ENCODE data around the gene MYO1D.
A peak's percentile ranks its signal among the peaks of the same experiment; 100 is the strongest.
"Not testable (repeated sequence)": the region's sequence is repeated elsewhere in the genome, so short reads cannot be mapped to it uniquely, and the experiment has no call there.

MYO1D gene

DNA sequence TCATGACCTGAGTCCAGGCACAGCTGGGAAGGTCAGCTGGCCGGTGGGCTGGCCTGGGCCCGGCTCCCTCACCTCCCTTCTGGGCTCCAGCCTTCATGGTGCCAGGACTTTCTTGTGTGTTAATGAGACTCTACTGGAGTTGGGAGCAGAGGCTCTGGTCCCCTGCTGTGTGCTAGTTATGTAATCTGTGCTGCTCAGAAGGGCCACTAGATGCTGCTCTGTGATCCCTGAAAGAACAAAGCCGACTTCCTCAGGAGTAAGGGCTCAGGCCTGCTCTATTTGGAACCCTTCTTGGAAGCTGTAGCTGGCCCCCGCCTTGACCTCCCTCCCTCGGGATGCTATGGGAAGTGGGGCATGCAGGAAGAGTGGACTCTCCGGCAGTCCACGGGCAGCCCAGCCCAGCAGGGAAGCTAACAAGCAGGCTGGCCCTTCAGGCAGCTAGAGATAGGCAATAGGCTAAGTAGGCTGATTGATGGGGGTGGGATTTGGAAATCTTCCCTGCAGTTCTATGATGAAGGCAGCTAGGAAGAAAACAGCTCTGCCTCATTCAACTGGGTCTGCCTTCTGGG lies 393.4 kb downstream of the MYO1D start:
- peak; percentile 31 for DNase-seq

DNA sequence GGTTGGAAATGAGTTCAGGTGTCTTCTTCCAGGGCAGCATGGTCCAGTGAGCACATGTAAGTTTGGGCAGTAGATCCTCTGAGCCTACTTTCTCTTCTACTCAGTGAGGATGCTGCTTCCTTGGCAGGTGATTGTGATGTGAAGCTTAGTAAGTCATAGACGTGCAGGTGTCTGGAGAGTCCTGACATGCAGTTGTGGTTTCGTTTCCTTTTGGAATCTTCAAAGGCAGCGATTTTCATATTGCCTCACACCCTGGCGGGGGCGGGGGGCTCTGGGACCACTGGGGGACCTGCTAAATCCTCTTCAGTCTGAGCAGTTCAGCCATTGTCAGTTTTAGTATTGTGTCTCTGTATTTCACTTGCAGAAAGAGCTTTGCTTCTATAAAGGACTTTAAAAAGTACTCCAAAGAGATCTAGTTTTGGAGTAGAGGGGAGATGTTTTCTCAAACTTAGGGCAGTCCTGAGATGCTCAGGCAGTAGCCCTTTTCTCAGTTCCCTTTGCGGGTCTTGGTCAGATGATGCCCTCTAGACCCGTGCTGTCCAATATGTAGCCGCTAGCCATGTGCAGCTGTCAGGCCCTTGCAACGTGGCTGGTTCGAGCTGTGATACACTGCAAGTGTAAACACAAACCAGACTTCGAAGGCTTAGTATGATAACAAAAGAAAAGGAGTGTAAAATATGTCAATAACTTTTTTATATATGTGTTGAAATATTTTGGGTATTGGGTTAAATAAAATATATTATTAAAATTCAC lies 394.2 kb downstream of the MYO1D start:
- no peak for DNase-seq

DNA sequence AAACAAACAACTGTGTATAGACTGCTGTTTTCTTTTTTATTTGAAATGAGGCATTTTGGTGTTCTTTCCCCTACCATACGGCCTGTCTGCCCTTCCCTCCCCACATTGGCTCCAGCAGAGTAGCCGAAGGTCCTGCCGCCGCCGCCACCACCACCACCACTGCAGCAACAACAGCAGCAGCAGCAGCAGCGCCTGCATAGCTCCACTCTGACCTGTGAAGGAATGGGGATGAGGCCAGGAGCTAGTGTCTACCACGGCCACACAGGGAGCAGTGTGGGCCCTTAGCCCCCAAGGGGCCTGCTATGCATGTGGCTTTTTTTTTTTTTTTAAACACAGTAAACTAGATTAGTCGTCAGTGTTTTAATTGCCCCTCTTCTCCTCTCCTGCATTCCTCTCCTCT lies 395.7 kb downstream of the MYO1D start:
- DNase-seq = no peak

DNA sequence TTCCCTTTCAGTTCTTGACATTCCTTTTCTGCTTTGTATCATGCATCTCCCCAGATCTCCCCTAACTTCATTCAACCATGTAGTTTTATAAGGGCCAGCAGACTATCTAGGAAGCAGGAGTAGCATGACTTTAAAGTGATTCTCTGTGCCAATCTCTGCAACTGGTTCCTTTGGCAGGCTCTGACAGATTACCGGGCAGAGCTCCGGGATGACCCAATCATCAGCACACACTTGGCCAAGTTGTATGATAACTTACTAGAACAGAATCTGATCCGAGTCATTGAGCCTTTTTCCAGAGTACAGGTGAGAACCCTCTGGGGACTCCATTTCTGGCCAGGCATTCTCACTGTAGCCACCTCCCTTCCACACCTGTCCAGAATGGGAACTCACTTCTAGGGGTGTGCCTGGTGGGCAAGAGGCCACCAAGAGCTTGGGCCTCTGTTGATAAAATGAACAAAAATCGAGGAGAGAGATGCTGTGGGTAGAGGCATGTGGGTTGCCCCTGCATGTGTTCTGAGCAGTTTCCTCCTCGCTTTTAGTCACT lies 397.8 kb downstream of the MYO1D start:
- no peak for DNase-seq

DNA sequence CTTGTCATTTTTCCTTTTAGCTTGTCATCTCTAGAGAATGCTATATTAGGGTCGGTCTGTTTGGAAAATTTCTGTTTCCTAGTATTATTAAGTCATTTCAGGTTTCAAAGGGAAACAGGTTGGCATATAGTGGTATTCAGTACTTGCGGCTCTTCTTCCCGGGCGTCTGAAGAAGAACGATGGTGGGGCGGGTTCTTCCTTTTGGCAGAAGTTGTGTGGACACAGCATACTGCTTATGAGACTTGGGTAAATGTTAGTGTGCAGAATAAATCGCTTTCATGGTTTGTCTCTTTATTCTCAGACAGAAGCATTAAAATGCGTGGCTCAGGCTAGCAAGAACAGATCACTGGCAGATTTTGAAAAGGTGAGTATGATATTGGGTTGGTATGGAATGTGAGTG lies 399.7 kb downstream of the MYO1D start:
- DNase-seq = no peak

DNA sequence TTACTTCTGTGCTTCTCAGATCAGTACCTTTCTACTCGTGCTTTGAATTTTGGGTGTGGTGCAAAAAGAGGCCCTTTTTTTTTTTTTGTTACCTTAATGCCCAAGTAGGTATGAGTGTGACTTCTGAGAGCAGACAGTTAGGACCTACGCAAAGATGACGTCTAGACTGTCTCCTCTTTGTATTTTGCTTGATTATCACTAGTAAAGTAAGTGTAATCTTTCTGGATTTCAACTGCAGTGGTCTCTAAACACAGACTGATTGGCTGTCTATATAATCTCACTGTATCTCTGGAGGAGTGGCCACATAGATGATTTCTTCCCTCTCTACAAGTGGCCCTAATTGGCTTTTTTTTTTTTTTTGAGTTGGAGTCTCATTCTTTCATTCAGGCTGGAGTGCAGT lies 401.7 kb downstream of the MYO1D start:
- no peak for DNase-seq

DNA sequence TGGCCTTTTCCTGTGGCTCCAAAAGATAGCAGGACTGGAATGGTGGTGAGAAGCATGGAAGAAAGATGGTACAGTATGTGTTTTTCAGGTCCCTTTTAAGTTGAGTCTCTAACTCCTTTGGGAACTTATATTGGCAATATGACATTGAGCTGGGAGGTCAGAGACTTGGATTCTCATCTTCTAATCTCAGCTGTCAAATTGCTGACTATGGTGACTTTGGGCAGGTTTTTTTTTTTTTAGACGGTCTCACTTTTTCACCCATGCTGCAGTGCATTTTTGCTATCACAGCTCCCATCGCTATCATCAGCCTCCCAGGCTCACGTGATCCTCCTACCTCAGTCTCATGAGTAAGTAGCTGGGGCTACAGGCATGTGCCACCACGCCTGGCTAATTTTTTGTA lies 405.3 kb downstream of the MYO1D start:
- no peak for DNase-seq

DNA sequence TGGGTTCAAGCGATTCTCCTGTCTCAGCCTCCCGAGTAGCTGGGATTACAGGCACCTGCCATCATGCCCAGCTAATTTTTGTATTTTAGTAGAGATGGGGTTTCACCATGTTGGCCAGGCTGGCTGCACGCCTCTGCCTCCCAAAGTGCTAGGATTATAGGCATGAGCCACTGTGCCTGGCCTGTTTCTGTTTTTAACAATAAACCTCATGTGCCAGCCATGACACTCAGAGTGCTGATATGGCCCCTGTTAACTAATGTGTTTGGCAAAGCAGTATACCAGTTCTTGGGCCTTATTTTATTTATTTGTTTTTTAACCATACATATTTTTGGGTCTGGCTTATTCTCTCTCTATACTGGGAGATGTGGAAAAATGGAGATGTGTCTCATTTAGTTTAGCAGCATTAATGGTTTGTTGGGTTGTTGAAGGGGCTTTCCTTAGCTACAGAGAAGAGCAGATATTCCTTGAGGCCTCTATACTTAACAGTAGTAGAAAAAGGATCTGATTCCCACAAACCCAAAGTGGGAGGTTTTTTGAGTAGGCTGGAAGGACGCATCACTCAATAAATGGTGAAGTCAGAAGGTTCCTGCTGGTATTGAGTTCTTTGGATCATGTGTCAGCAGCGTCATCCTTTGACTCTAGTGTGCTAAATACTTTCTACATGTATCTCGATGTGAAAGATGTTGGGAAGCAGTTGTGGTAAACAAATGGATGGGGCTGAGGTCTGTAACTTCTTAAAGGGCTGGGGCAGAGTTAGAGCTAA lies 406.3 kb downstream of the MYO1D start:
- no peak for DNase-seq

DNA sequence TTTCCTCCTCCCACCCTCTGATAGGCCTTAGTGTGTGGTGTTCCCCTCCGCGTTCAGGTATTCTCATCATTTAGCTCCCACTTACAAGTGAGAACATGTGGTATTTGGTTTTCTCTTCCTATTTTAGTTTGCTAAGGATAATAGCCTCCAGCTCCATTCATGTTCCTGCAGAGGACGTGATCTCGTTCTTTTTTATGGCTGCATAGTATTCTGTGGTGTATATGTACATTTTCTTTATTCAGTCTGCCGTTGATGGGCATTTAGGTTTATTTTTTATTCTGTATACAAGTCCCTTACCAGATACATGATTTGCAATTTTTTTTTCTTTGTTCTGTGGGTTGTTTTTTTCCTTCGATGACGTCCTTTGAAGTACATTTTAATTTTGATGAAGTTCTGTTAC lies 409.0 kb downstream of the MYO1D start:
- DNase-seq = no peak

DNA sequence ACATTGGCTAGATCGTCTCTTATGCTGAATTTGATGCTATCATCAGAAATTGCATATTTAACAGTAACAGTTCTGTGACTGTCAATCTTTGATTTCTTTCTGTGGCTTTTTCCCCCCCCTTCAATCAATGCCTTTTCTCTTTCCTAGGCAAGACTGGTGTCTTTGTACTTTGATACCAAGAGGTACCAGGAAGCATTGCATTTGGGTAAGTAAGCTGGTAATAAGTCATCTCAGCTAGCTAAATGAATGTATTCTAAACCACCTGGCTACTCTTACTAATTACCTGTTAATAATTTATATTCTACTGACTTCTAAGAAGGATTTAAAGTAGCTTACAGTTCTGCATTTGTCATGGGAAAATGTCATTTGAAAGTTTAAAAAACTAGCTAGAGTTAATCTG lies 412.6 kb downstream of the MYO1D start:
- no peak for DNase-seq

DNA sequence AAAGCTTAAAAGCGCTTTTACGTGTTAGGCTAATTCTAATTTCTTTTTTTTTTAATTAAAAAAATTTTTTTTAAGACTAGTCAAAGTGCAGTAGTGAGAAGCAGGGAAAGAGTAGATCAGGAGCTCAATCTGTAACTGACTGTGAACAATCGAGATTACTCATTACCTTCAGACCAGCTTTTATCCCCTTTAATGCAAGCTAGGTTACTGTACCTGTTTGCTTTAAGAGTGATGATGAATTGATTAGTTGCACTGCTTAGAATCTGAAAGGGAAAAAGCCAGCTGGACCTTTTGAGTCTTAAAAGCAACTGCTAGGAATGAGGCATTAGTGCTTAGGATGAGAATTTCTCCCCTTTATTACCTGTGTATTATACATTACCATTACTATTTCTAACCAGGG lies 413.6 kb downstream of the MYO1D start:
- DNase-seq = no peak

DNA sequence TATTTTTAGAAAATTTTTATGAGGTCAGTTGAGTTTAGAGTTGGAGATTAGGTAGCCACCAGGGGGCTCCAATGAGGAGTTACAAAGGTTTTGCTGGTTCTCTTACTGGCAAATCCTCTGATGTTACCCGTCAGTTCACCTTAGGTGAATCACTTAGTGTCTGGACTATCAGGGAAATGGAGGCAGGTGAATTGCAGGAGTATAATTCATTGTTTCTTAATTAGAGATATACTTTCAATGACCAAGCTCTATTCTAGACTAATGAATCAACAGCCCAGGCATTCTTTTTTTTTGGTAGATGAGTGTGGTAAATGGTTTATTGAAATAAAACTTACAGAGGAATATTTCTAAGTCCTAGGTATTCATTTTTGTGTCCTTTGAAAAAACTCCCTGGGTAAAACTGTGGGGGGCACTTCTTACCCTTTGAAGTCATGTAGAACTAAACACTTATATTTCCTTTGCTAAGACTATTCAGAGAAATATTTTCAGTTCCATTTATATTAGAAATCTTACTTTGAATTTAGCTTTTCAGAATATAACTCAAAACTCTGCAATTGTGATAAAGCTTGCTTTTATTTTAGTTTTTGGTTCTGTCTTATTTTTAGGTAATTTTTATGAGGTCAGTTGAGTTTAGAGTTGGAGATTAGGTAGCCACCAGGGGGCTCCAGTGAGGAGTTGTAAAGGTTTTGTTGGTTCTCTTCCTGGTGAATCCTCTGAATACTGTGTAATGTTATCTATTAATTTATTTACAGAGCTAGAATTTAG lies 414.9 kb downstream of the MYO1D start:
- DNase-seq = peak; percentile 70

DNA sequence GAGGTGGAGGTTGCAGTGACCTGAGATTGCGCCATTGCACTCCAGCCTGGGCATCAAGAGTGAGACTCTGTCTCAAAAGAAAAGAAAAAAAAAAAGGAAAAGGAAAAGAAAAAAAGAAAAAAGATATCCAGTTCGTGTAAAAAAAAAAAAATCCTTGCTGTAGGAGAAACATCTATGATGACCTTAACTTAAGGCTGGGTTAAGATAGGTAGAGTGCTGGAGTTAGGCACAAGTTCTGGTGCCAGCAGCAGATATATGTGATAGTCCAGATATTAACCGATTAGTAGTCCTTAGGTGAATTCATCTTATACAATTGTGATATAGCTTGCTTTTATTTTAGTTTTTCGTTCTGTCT lies 415.4 kb downstream of the MYO1D start:
- no peak for DNase-seq

DNA sequence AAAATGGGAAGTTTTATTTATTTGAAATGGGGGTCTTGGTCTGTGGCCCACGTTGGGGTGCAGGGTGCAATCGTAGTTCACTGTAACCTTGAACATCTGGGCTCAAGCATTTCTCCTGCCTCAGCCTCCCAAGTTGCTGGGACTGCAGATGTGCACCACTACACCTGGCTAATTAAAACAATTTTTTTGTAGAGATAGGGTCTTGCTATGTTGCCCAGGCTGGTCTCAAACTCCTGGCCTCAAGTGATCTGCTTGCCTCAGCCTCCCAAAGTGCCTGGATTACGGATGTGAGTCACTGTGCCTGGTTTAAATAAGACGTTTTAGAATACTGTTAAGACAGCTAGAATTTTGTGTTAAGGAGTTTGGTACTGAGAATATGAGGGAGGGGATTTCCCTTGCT lies 416.9 kb downstream of the MYO1D start:
- no peak for DNase-seq

DNA sequence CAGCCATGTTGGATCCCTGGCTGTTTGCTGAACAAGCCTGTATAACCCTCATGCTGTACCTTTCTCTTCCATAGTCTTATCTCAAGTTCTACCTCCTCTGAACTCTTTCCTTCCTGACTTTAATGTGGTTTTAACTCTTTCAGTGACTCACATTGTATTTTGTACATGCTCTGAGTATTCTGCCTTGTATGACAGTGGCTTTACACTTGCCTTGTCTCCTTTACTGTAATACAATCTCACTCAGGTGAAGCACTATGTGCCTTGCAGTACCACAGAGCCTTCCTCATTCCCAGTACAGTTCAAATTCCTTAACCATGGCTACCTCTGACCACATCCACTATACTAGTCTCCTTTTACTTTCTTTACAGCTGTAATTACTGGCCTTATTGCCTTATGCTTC lies 418.6 kb downstream of the MYO1D start:
- DNase-seq = peak; percentile 23

DNA sequence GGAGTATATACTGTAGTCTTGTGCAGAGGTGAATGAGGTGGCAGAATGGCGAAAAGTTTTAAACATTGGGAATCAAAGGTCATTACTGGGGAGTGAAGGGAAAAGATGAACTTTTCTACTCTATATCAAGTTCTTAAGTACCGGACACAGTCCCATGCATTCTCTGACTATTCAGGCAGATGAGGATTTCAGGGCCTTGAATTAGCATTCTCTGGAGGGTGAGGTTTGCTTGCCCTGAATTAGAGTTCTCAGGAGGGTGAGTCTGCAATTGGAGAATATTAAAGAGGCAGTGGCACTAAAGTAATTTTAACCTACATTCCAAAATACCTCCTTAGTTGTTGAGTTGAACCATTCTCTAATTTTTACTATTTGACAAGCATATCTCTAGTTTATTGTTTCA lies 423.6 kb downstream of the MYO1D start:
- no peak for DNase-seq

DNA sequence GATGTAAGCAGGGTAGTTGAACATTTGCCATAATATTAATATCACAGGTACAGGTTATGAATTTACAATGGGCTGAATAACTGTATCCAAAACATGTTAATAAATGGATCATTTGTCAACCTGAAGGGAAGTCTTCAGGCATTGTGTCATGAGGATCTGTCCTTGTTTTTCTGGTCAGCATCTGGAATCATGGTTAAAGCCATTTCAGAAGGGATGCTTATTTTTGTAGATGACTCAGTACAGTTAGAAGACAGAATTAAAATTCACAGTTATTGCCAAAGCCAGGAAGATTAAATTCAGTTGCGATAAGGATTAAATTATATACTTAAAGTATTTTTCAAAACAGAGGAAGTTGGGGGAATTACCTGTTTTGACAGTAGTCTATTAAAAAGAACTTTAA lies 424.6 kb downstream of the MYO1D start:
- no peak for DNase-seq

DNA sequence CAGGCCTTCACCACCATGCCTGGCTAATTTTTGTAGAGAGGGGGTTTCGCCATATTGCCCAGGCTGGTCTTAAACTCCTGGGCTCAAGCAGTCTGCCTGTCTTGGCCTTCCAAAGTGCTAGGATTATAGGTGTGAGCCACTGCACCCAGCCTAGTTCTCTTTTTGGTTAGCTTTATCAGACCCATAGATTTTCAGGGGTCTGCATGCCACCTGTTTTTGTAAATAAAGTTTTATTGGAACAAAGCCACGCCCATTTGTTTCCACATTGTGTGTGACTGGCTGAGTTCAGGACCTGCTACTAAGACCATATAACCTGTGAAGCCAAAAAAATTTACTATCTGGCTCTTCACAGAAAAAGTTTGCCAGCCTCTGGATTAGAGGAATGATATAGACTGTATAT lies 425.0 kb downstream of the MYO1D start:
- DNase-seq = no peak

DNA sequence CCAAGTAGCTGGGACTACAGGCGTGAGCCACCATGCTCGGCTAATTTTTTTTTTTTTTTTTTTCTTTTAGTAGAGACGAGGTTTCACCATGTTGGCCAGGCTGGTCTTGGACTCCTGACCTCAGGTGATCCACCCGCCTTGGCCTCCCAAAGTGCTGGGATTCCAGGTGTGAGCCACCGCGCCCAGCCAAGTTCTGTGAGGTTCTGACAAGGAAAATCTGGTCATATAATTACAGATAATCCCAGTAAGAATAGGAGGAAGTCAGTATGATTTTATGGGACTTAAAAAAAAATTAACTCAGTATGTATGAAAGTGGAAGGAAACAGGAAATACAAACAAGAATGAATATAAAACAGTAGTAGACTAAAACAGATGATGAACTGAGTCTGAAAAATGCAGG lies 426.5 kb downstream of the MYO1D start:
- not testable (repeated sequence) for DNase-seq

DNA sequence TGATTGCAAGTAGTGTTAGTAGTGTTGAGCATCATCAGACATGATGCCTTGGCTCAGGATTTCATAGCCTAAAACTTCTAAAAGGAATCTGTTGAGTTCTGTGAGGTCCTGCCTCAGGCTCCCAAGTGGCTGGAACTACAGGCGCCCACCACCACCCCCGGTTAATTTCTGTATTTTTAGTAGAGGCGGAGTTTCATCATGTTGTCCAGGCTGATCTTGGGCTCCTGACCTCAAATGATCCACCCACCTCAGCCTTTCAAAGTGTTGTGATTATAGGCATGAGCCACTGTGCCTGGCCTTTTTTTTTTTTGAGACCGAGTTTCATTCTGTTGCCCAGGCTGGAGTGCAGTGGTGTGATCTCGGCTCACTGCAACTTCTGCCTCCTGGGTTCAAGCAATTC lies 427.0 kb downstream of the MYO1D start:
- no peak for DNase-seq

DNA sequence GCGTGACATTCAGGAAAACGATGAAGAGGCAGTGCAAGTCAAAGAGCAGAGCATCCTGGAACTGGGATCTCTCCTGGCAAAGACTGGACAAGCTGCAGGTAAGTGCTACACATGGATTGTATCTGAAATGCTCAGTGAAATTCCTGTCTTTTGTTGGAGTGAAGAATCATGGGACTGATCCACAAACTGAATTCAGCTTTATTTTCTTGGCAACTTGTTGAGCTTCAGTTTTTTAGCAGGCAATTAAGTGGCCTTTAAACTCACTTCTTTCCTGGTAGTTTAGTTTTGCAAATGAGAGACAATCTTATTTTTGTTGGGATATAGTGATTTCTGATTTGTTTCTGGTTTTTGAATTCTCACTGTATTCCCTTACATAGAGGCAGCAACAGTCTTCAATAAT lies 430.0 kb downstream of the MYO1D start:
- DNase-seq = no peak

DNA sequence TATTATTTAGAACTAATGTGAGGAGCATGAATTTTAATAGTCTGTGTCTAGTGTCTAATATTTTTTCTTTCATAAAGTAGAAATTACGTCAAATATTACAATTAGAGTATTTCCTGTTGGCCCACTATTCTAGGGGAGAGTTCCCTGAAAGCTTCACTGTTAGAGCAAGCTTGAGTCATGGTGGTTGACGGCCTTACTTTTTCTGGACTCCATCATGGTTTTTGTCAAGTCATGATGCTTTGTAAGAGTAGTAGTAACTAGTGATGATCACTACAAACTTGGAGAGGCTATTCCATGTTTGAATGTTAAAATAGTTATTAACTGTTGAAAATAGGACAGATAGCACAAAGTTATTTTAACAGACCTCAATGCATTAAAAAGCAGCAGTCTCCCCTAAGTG lies 431.0 kb downstream of the MYO1D start:
- DNase-seq = peak; percentile 56

DNA sequence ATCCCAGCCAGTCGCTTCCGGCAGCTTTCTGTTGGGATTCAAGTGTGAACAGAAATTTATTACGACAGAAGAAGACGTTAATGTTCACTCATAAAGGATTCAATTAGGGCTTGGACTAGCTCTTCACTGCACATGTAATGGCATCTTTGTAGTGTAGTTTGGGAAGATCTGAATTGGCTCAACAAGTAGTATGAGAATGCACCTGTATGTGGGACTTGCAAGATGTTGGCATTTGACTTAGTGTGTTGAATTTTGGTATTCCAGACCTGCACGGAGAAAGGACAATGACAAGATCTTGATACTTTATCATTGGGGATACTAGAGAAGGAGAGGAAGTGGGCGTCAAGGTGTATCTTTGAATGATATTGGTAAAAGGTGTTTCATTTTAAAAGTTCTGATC lies 431.4 kb downstream of the MYO1D start:
- peak; percentile 10 for DNase-seq

DNA sequence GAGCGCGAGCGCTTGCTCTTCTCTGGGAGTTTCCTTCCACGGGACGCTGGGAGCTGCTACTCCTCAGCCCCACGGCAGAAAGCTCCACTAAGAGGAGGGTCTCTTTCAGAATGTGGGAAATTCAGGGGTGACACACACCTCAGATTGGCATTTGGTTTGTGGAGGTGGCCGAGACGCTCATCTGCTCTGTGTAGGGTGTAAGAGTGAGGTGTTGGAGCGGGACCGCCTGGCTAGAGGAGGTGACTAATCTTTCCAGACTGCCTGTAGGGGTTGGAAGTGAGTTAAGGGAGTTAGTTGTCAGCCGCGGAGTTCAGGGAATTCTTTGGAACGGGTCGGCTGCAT lies 431.9 kb downstream of the MYO1D start:
- peak; percentile 44 for DNase-seq
